Upper lobe of left lung (tissue), 4 donors: ENCODE measurements around the gene SNRNP40.

Experiments
- EP300 ChIP-seq, 4 donors: sonication (generic); formaldehyde crosslinking; IDR thresholded peaks; one replicate each; pipeline ENCODE4 v1.5.1; 2017; ENCODE audit warnings: antibody characterized with exemption in 4 of 4, control low read depth in 2 of 4
- POLR2A ChIP-seq, 4 donors: fragments of 450-650 bp; IDR thresholded peaks; one replicate each; pipeline ENCODE4 v1.5.1; 2016 to 2017; ENCODE audit warnings: antibody characterized with exemption in 4 of 4, mild to moderate bottlenecking in 2 of 4
- POLR2AphosphoS5 ChIP-seq, 2 donors: sonication (generic); formaldehyde crosslinking; IDR thresholded peaks; one replicate each; pipeline ENCODE4 v1.5.1; 2017; ENCODE audit warnings: antibody characterized with exemption in 2 of 2
- TF ChIP-seq, protein P1 (sequence below), 6 experiments: fragments of 450-650 bp in 4 of 6; fragments of 200-600 bp in 2 of 6; sonication (generic) in 2 of 6; IDR thresholded peaks; one replicate each; pipeline ENCODE4 v1.5.1; 2016 to 2019; ENCODE audit warnings: antibody characterized with exemption in 6 of 6

DNA sequence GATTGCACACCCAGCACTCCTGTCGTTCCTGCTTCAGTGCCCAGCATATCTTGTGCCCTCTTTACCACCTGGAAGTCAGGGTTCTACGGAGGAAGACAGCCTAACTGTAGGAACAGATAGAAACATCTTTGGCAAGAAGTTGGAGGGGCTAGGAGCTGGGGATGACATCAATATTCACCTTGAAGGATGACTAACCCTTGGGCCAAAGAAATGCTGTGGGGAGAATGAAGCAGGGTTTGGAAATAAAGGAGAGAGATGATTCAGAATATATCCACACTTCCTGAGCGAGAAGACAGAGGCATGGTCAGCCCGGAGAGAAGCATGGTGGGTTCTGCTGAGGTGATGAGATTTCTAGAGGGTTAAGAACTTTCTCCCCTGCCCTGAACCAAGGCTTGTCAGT is 52.3 kb downstream of the SNRNP40 start:
- TF ChIP-seq POLR2A (IDR thresholded peaks at IDR 0.05) (no peak), POLR2AphosphoS5 (IDR thresholded peaks at IDR 0.05) (no peak), EP300 (IDR thresholded peaks at IDR 0.05) (no peak)
- TF ChIP-seq, protein P1, sequence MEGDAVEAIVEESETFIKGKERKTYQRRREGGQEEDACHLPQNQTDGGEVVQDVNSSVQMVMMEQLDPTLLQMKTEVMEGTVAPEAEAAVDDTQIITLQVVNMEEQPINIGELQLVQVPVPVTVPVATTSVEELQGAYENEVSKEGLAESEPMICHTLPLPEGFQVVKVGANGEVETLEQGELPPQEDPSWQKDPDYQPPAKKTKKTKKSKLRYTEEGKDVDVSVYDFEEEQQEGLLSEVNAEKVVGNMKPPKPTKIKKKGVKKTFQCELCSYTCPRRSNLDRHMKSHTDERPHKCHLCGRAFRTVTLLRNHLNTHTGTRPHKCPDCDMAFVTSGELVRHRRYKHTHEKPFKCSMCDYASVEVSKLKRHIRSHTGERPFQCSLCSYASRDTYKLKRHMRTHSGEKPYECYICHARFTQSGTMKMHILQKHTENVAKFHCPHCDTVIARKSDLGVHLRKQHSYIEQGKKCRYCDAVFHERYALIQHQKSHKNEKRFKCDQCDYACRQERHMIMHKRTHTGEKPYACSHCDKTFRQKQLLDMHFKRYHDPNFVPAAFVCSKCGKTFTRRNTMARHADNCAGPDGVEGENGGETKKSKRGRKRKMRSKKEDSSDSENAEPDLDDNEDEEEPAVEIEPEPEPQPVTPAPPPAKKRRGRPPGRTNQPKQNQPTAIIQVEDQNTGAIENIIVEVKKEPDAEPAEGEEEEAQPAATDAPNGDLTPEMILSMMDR (IDR thresholded peaks at IDR 0.05) = no peak
